H1 (cell line): ENCODE data around the gene TRIM43. TPM values are rescaled to one million over a fixed set of nuclear protein-coding genes. Genes with fewer than 3 reads are reported as not detected.

ENCODE experiments used
- CTCF ChIA-PET: fragments of 300-600 bp; sonication (Branson Sonifier 250); formaldehyde crosslinking; loops from one replicate; lab custom pipeline; 2021; ENCODE audit not compliant: partially characterized antibody; lab: Charles Lee
- POLR2A ChIA-PET: fragments of 300-600 bp; sonication (Branson Sonifier 250); formaldehyde crosslinking; loops from one replicate; lab custom pipeline; 2021; ENCODE audit warnings: inconsistent platforms; ENCODE audit not compliant: partially characterized antibody; lab: Charles Lee
- DNase-seq, 2 experiments: peaks; one replicate each; pipeline versions ENCODE4 v3.0.0 to v3.0.0-alpha.2; 2010 to 2022; ENCODE audit warnings: low spot score in 2 of 2, low read depth in 1 of 2, mixed read lengths in 1 of 2
- FAIRE-seq: peaks from 2 replicates; lab custom pipeline; 2011; peaks lifted over from hg19 to GRCh38; lab: Jason Lieb, UNC
- H2AFZ ChIP-seq: 2 replicates; pipeline ENCODE4 v1.8.1; 2012; ENCODE audit warnings: low read length, inconsistent platforms
- H2AK5ac ChIP-seq: 2 replicates; pipeline ENCODE4 v1.6.1; 2013; ENCODE audit warnings: low read depth, low read length
- H2BK120ac ChIP-seq: replicated peaks from 2 replicates; pipeline ENCODE3; 2013; ENCODE audit warnings: low read depth, low read length, inconsistent platforms
- H2BK12ac ChIP-seq: 2 replicates; pipeline ENCODE4 v1.6.1; 2013; ENCODE audit warnings: low read depth, low read length
- H2BK15ac ChIP-seq: 2 replicates; pipeline ENCODE4 v1.6.1; 2013; ENCODE audit warnings: low read length
- H2BK20ac ChIP-seq: 2 replicates; pipeline ENCODE4 v1.6.1; 2013; ENCODE audit warnings: low read length
- H2BK5ac ChIP-seq: 2 replicates; pipeline ENCODE4 v1.6.1; 2013; ENCODE audit warnings: low read depth, low read length
- H3K14ac ChIP-seq: 2 replicates; pipeline ENCODE4 v1.6.1; 2013; ENCODE audit warnings: inconsistent platforms; ENCODE audit not compliant: insufficient read length
- H3K18ac ChIP-seq: 2 replicates; pipeline ENCODE4 v1.6.1; 2013; ENCODE audit warnings: low read length; ENCODE audit errors: extremely low read depth
- H3K23ac ChIP-seq: 2 replicates; pipeline ENCODE4 v1.6.1; 2013; ENCODE audit warnings: inconsistent platforms; ENCODE audit not compliant: insufficient read length
- H3K23me2 ChIP-seq: 2 replicates; pipeline ENCODE4 v1.6.1; 2013; ENCODE audit warnings: low read depth, low read length
- H3K27ac ChIP-seq: 2 replicates; pipeline ENCODE4 v1.6.1; 2011; ENCODE audit warnings: low read depth, low read length, inconsistent platforms
- H3K27me3 ChIP-seq, 4 experiments: replicated peaks in 1 of 4; 1 replicate in 1 of 4; 2 replicates in 3 of 4; pipeline versions ENCODE4 v1.6.1 to v1.8.1; 2011 to 2013; ENCODE audit warnings: low read length in 3 of 4, mild to moderate bottlenecking in 3 of 4, inconsistent platforms in 2 of 4, mixed read lengths in 2 of 4, moderate library complexity in 1 of 4; ENCODE audit not compliant: control insufficient read depth in 3 of 4, insufficient read depth in 3 of 4; ENCODE audit errors: extremely low read depth in 1 of 4
- H3K36me3 ChIP-seq, 4 experiments: 2 replicates each; pipeline versions ENCODE4 v1.6.1 to v1.8.1; 2011 to 2013; ENCODE audit warnings: mild to moderate bottlenecking in 4 of 4, low read length in 3 of 4, moderate library complexity in 2 of 4, control low read depth in 1 of 4, inconsistent platforms in 1 of 4; ENCODE audit not compliant: insufficient read depth in 4 of 4, control insufficient read depth in 2 of 4
- H3K4ac ChIP-seq: replicated peaks from 2 replicates; pipeline ENCODE3; 2013; ENCODE audit warnings: low read length, low read depth, mixed read lengths, inconsistent platforms; ENCODE audit not compliant: insufficient read length
- H3K4me1 ChIP-seq, 4 experiments: replicated peaks in 1 of 4; 1 replicate in 1 of 4; 2 replicates in 3 of 4; pipeline versions ENCODE4 v1.6.1 to v1.8.1; 2011 to 2013; ENCODE audit warnings: low read length in 3 of 4, inconsistent platforms in 2 of 4, mixed read lengths in 1 of 4; ENCODE audit not compliant: insufficient read depth in 4 of 4, control insufficient read depth in 3 of 4
- H3K4me2 ChIP-seq, 2 experiments: 2 replicates each; pipeline versions ENCODE4 v1.6.1 to v1.8.1; 2011 to 2013; ENCODE audit warnings: low read depth in 2 of 2, low read length in 2 of 2, control low read depth in 1 of 2, inconsistent platforms in 1 of 2, mild to moderate bottlenecking in 1 of 2; ENCODE audit not compliant: insufficient read depth in 1 of 2
- H3K4me3 ChIP-seq, 4 experiments: fragments of 200-600, 300-600 bp in 1 of 4; sonication (generic), shearing (Covaris generic), sonication (Bioruptor Twin) in 1 of 4; 2 replicates each; pipeline versions ENCODE4 v1.5.1 to v1.8.1; 2011 to 2016; ENCODE audit warnings: low read length in 4 of 4, low read depth in 3 of 4, control low read depth in 2 of 4, inconsistent platforms in 2 of 4, mild to moderate bottlenecking in 2 of 4, mixed read lengths in 1 of 4, moderate library complexity in 1 of 4; ENCODE audit not compliant: insufficient read depth in 2 of 4; ENCODE audit errors: extremely low read depth in 1 of 4
- H3K56ac ChIP-seq: replicated peaks from 2 replicates; pipeline ENCODE3; 2013; ENCODE audit warnings: low read depth, mild to moderate bottlenecking, mixed read lengths, low read length, inconsistent platforms; ENCODE audit not compliant: insufficient read length
- H3K79me1 ChIP-seq: 2 replicates; pipeline ENCODE4 v1.6.1; 2013; ENCODE audit warnings: low read depth, low read length, control low read depth
- H3K79me2 ChIP-seq, 2 experiments: 2 replicates each; pipeline versions ENCODE4 v1.6.1 to v1.8.1; 2012 to 2013; ENCODE audit warnings: low read length in 2 of 2, mild to moderate bottlenecking in 2 of 2, inconsistent platforms in 1 of 2; ENCODE audit not compliant: insufficient read depth in 2 of 2, control insufficient read depth in 1 of 2
- H3K9ac ChIP-seq, 4 experiments: replicated peaks in 1 of 4; 1 replicate in 1 of 4; 2 replicates in 3 of 4; pipeline versions ENCODE4 v1.6.1 to v1.8.1; 2011 to 2013; ENCODE audit warnings: low read depth in 3 of 4, low read length in 3 of 4, control low read depth in 2 of 4, mild to moderate bottlenecking in 2 of 4, moderate library complexity in 2 of 4, inconsistent platforms in 1 of 4; ENCODE audit errors: extremely low read depth in 1 of 4
- H3K9me3 ChIP-seq, 2 experiments: 2 replicates each; pipeline versions ENCODE4 v1.6.1 to v1.8.1; 2012 to 2013; ENCODE audit warnings: mild to moderate bottlenecking in 2 of 2, moderate library complexity in 2 of 2, control low read depth in 1 of 2, inconsistent platforms in 1 of 2, low read depth in 1 of 2, low read length in 1 of 2, mixed read lengths in 1 of 2; ENCODE audit not compliant: insufficient read depth in 2 of 2
- H4K20me1 ChIP-seq, 2 experiments: replicated peaks in 1 of 2; 2 replicates each; pipeline versions ENCODE3 to v1.8.1; 2011 to 2013; ENCODE audit warnings: inconsistent platforms in 2 of 2, low read length in 2 of 2, mild to moderate bottlenecking in 1 of 2; ENCODE audit not compliant: insufficient read depth in 2 of 2, control insufficient read depth in 1 of 2
- H4K5ac ChIP-seq: 2 replicates; pipeline ENCODE4 v1.6.1; 2013; ENCODE audit warnings: low read length, low read depth, mixed read lengths, inconsistent platforms; ENCODE audit not compliant: insufficient read length
- H4K8ac ChIP-seq: 2 replicates; pipeline ENCODE4 v1.8.0; 2013; ENCODE audit warnings: mild to moderate bottlenecking, moderate library complexity, low read length, inconsistent platforms; ENCODE audit not compliant: insufficient read depth; ENCODE audit errors: extremely low read depth
- H4K91ac ChIP-seq: replicated peaks from 2 replicates; pipeline ENCODE3; 2013; ENCODE audit warnings: low read length, mixed read lengths, inconsistent platforms; ENCODE audit not compliant: insufficient read length
- BCL11A ChIP-seq, 2 experiments: IDR thresholded peaks; one replicate each; pipeline ENCODE4 v1.6.1; 2011; ENCODE audit warnings: low read depth in 2 of 2, low read length in 2 of 2, mild to moderate bottlenecking in 2 of 2
- CEBPB ChIP-seq: IDR thresholded peaks from 2 replicates; pipeline ENCODE4 v1.6.1; 2012; ENCODE audit warnings: low read depth, low read length
- E2F6 ChIP-seq: IDR thresholded peaks from 2 replicates; pipeline ENCODE4 v1.6.1; 2012; ENCODE audit warnings: inconsistent platforms
- JUND ChIP-seq: IDR thresholded peaks from 2 replicates; pipeline ENCODE4 v1.6.1; 2011; ENCODE audit warnings: mild to moderate bottlenecking, improper control_type of control experiment, low read length
- MAX ChIP-seq: IDR thresholded peaks from 2 replicates; pipeline ENCODE4 v1.6.1; 2012; ENCODE audit warnings: inconsistent platforms
- NANOG ChIP-seq: IDR thresholded peaks from 2 replicates; pipeline ENCODE4 v1.6.1; 2011; ENCODE audit warnings: low read length, low read depth, mild to moderate bottlenecking, inconsistent platforms; ENCODE audit not compliant: insufficient read depth, poor library complexity, severe bottlenecking
- NRF1 ChIP-seq: IDR thresholded peaks from 2 replicates; pipeline ENCODE4 v1.6.1; 2011; ENCODE audit warnings: mild to moderate bottlenecking, low read depth, low read length, improper control_type of control experiment
- SIN3A ChIP-seq, 2 experiments: IDR thresholded peaks in 1 of 2; conservative IDR thresholded peaks in 1 of 2; 2 replicates each; pipeline ENCODE4 v1.6.1; 2011 to 2012; ENCODE audit warnings: low read length in 2 of 2, improper control_type of control experiment in 1 of 2, low read depth in 1 of 2, mild to moderate bottlenecking in 1 of 2
- SP1 ChIP-seq: IDR thresholded peaks from 2 replicates; pipeline ENCODE4 v1.6.1; 2011; ENCODE audit warnings: low read depth, low read length
- SUZ12 ChIP-seq: fragments of 200-600 bp; sonication (generic); IDR thresholded peaks from 2 replicates; pipeline ENCODE4 v1.6.1; 2012; ENCODE audit warnings: mild to moderate bottlenecking, inconsistent platforms, low read length, moderate library complexity, mixed read lengths
- TAF1 ChIP-seq: IDR thresholded peaks from 2 replicates; pipeline ENCODE4 v1.6.1; 2011; ENCODE audit warnings: mild to moderate bottlenecking, low read depth, low read length
- USF2 ChIP-seq: IDR thresholded peaks from 2 replicates; pipeline ENCODE4 v1.6.1; 2011; ENCODE audit warnings: low read length, improper control_type of control experiment
- ZNF274 ChIP-seq: IDR thresholded peaks from 2 replicates; pipeline ENCODE4 v1.7.0; 2012; ENCODE audit warnings: low read length, borderline replicate concordance; ENCODE audit errors: extremely low read depth
- WGBS, 2 experiments: shearing (Covaris generic) in 1 of 2; methylation state at CpG; one replicate each; pipeline versions ENCODE4 v1.1.6 to v1.1.7; 2013 to 2015; ENCODE audit warnings: low lambda C conversion rate in 2 of 2, mixed read lengths in 2 of 2, inconsistent platforms in 1 of 2, low coverage in 1 of 2, missing lambda C conversion rate in 1 of 2; ENCODE audit not compliant: insufficient replicate concordance in 2 of 2, insufficient coverage in 1 of 2, insufficient read length in 1 of 2; ENCODE audit errors: extremely low coverage in 1 of 2, missing lambda C conversion rate in 1 of 2; 5-methylcytosine and 5-hydroxymethylcytosine counted together
- polyA plus RNA-seq, 7 experiments: library from polyadenylated mRNA; depleted of rRNA in 3 of 7; stranded (reverse) in 5 of 7; unstranded in 2 of 7; fragments of >200 nt in 5 of 7; fragments of 200-250 nt in 2 of 7; gene quantifications; 1 replicate in 5 of 7; 2 replicates in 1 of 7; 4 replicates in 1 of 7; pipeline versions ENCODE4 v1.2.1 to v1.2.3, GENCODE V29; 2011 to 2013; ENCODE audit warnings: missing spikeins in 2 of 7, mixed read lengths in 2 of 7
- total RNA-seq: library from RNA; stranded (reverse); fragmentation: NEBNext Ultra II Directional; extraction: Animal tissue kit (Norgen Biotek cat#: 25700); gene quantifications from 2 replicates; pipeline ENCODE4 v1.2.1, GENCODE V29; 2021

TRIM43 gene
- total and polyA plus RNA-seq, 2 of the 8 experiments (the other 6 are each of a cell fraction or from before 2014, with no cell fraction given), result not detected

GRCh38 chr2:95569170-95569569 lies 22.6 kb upstream of the TRIM43 start:
- no peak overlapping the region for H3K18ac ChIP-seq
- no peak overlapping the region for H3K23ac ChIP-seq
- peaks cover 49 to 52% of the 10 kb centered on the region in 2 experiments for H3K9me3 ChIP-seq
- H3K79me1 ChIP-seq, result no peaks in the 10 kb centered on the region
- no peaks in the 10 kb centered on the region for H4K20me1 ChIP-seq
- no peaks in the 10 kb centered on the region for H3K79me2 ChIP-seq
- H3K36me3 ChIP-seq, result no peaks in the 10 kb centered on the region
- no peak overlapping the region for H3K9ac ChIP-seq
- no peaks in the 10 kb centered on the region for H3K27me3 ChIP-seq
- H4K8ac ChIP-seq, result no peak overlapping the region
- no peak overlapping the region for H2BK5ac ChIP-seq
- FAIRE-seq (no peak), DNase-seq (no peak)
- WGBS, 2 experiments, result 45% methylated on average over 2 of the region's 2 CpGs; no CpG with 5 or more reads in 1 of the 2 experiments
- no peaks in the 10 kb centered on the region for H3K23me2 ChIP-seq
- no peak overlapping the region for H4K5ac ChIP-seq
- H2BK15ac ChIP-seq, result no peak overlapping the region
- ChIA-PET POLR2A (no interaction called here), CTCF (no interaction called here)
- H2BK12ac ChIP-seq, result no peak overlapping the region
- no peak overlapping the region for H2BK20ac ChIP-seq
- H2BK120ac ChIP-seq, result no peak overlapping the region
- no peak overlapping the region for H2AK5ac ChIP-seq
- H2AFZ ChIP-seq, result no peak overlapping the region
- H3K14ac ChIP-seq, result no peak overlapping the region
- no peak overlapping the region for H3K4me2 ChIP-seq
- H3K4ac ChIP-seq, result no peak overlapping the region
- no peak overlapping the region for H3K27ac ChIP-seq
- no peaks in the 10 kb centered on the region for H3K4me1 ChIP-seq
- no peak overlapping the region for H3K4me3 ChIP-seq
- H4K91ac ChIP-seq, result no peak overlapping the region
- no peak overlapping the region for H3K56ac ChIP-seq
- TF ChIP-seq SP1 (no peak), USF2 (no peak), CEBPB (no peak), E2F6 (no peak), SIN3A (conservative IDR thresholded peaks at IDR 0.05 in 1 of 2, IDR thresholded peaks at IDR 0.05 in 1 of 2; ENCODE audit: low read depth in 1 of 2, low read length in 2 of 2) (no peak), JUND (no peak), TAF1 (no peak), NRF1 (no peak), SUZ12 (no peak), BCL11A (IDR thresholded peaks at IDR 0.05; ENCODE audit: low read depth in 2 of 2, low read length in 2 of 2) (no peak), NANOG (no peak), ZNF274 (no peak), MAX (no peak)
